BLaER1 (cell line): ENCODE data around the gene MCMBP.
"Not testable (repeated sequence)": the region's sequence is repeated elsewhere in the genome, so short reads cannot be mapped to it uniquely, and the experiment has no call there.

ENCODE experiments used
- H3K27ac ChIP-seq: shearing (Covaris generic); formaldehyde crosslinking; 2 replicates; pipeline ENCODE4 v1.8.1; 2022
- H3K27me3 ChIP-seq: shearing (Covaris generic); formaldehyde crosslinking; 2 replicates; pipeline ENCODE4 v1.8.1; 2022
- H3K36me3 ChIP-seq: shearing (Covaris generic); formaldehyde crosslinking; 2 replicates; pipeline ENCODE4 v1.8.1; 2022
- H3K4me1 ChIP-seq: shearing (Covaris generic); formaldehyde crosslinking; 2 replicates; pipeline ENCODE4 v1.8.1; 2022
- H3K4me2 ChIP-seq: shearing (Covaris generic); formaldehyde crosslinking; 2 replicates; pipeline ENCODE4 v1.8.1; 2022
- H3K4me3 ChIP-seq: shearing (Covaris generic); formaldehyde crosslinking; 2 replicates; pipeline ENCODE4 v1.8.1; 2022
- H3K9ac ChIP-seq: shearing (Covaris generic); formaldehyde crosslinking; 2 replicates; pipeline ENCODE4 v1.8.1; 2022
- H3K9me3 ChIP-seq: shearing (Covaris generic); formaldehyde crosslinking; 2 replicates; pipeline ENCODE4 v1.8.1; 2022
- H4K20me1 ChIP-seq: shearing (Covaris generic); formaldehyde crosslinking; 2 replicates; pipeline ENCODE4 v1.8.1; 2022
- Cebpa-rat ChIP-seq: shearing (Covaris generic); IDR thresholded peaks from 2 replicates; pipeline ENCODE4 v1.8.1; 2022

The MCMBP gene

DNA sequence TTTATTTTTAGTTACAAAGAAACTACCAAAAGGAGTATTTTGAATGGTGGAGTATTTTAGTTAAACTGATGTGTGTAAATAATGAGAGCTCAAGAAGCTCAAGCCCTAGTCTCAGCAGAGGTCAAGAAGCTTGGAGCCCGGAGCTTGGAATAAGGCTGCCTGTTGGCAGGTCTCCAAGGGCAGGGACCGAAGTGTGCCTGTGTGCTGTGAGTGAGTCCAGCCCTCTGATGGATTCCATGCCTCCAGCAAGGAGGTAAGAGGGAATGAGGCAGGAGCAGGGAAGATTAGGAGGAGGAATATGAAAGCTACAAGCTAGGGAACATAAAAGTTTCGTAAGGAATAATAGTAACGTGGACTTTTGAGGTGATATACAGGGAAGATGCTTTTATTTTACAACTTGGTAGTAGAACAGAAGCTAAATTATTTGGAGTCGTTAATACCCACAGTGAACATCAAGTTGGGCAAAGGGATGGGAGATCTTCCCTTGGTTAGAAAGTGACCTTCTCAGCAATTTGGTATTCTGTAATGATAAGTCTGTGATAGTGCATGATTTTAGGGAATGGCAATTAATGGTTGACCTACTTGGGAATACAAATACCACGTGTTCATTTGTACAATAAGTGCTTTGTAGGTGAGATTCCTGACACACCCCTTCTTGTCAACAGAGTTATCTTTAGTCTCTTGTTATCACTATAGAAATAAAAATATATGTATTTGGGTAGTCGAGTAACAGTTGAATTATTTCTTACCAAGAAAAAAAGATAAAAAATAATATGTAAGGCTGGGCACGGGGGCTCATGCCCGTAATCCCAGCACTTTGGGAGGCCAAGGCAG, 24.5 kb upstream of the MCMBP start:
- H3K9me3 ChIP-seq = no peaks in the 10 kb centered on the region
- H3K4me1 ChIP-seq = peaks cover 16% of the 10 kb centered on the region
- no peak overlapping the region for H3K4me3 ChIP-seq
- peaks cover 81% of the 10 kb centered on the region for H4K20me1 ChIP-seq
- no peak overlapping the region for H3K9ac ChIP-seq
- TF ChIP-seq Cebpa-rat = no peak
- H3K27me3 ChIP-seq = no peaks in the 10 kb centered on the region
- H3K4me2 ChIP-seq = no peak overlapping the region
- H3K27ac ChIP-seq = no peak overlapping the region
- peaks cover 45% of the 10 kb centered on the region for H3K36me3 ChIP-seq

GRCh38 chr10:119896061-119896655, 23.5 kb upstream of the MCMBP start:
- H3K9ac ChIP-seq = no peak overlapping the region
- H4K20me1 ChIP-seq = peaks cover 72% of the 10 kb centered on the region
- no peak overlapping the region for H3K4me3 ChIP-seq
- 0 out of 2 replicates have a peak overlapping the region, but pooled peaks have one; percentile 1 for H3K4me2 ChIP-seq
- no peak for TF ChIP-seq Cebpa-rat
- H3K4me1 ChIP-seq = peaks cover 26% of the 10 kb centered on the region
- H3K27ac ChIP-seq = no peak overlapping the region
- no peaks in the 10 kb centered on the region for H3K27me3 ChIP-seq
- H3K36me3 ChIP-seq = peaks cover 38% of the 10 kb centered on the region
- no peaks in the 10 kb centered on the region for H3K9me3 ChIP-seq

DNA sequence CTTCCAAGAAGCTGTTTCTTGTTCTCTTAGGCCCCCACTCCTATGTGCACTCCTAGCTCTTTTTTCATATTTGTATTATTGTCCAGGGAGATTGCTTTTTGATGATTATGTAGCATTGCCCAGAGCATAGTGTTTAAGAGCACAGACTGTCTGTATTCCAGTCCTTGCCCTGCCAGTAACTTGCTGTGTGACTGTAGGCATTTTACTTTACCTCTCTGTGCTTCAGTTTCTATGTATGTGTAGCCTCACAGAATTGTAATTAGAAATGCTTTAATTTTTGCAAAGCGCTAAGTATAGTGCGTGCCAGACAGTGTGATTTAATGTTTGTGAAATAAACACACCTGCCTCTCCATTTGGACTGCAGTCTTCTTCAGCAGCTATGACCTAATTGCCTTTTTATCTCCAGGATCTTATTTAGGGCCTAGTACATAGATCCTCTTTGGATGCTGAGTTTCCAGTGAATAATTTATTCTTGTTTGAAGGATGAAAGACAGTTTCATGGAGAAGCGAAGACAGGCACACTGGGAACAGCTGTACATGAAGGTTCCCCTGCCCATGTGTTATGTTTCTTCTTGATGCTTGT, 21.3 kb upstream of the MCMBP start:
- Histone ChIP-seq H3K36me3 (peaks cover 25% of the 10 kb centered on the region), H3K4me2 (peak overlapping the region; percentile 99), H3K9ac (no peak overlapping the region), H4K20me1 (peaks cover 55% of the 10 kb centered on the region), H3K9me3 (peaks cover 8% of the 10 kb centered on the region), H3K27ac (no peak overlapping the region), H3K4me1 (peaks cover 29% of the 10 kb centered on the region), H3K27me3 (no peaks in the 10 kb centered on the region), H3K4me3 (peak overlapping the region; percentile 91)
- no peak for TF ChIP-seq Cebpa-rat

- Histone ChIP-seq H4K20me1 (peaks cover 47% of the 10 kb centered on the region), H3K4me3 (peak overlapping the region; percentile 91), H3K4me1 (peaks cover 29% of the 10 kb centered on the region), H3K9ac (peak overlapping the region; percentile 93), H3K9me3 (peaks cover 8% of the 10 kb centered on the region), H3K36me3 (peaks cover 17% of the 10 kb centered on the region), H3K27me3 (no peaks in the 10 kb centered on the region), H3K4me2 (peak overlapping the region; percentile 99), H3K27ac (peak overlapping the region; percentile 90)
- TF ChIP-seq Cebpa-rat = no peak
Measured at GRCh38 chr10:119893074-119893473, 20.4 kb upstream of the MCMBP start.

DNA sequence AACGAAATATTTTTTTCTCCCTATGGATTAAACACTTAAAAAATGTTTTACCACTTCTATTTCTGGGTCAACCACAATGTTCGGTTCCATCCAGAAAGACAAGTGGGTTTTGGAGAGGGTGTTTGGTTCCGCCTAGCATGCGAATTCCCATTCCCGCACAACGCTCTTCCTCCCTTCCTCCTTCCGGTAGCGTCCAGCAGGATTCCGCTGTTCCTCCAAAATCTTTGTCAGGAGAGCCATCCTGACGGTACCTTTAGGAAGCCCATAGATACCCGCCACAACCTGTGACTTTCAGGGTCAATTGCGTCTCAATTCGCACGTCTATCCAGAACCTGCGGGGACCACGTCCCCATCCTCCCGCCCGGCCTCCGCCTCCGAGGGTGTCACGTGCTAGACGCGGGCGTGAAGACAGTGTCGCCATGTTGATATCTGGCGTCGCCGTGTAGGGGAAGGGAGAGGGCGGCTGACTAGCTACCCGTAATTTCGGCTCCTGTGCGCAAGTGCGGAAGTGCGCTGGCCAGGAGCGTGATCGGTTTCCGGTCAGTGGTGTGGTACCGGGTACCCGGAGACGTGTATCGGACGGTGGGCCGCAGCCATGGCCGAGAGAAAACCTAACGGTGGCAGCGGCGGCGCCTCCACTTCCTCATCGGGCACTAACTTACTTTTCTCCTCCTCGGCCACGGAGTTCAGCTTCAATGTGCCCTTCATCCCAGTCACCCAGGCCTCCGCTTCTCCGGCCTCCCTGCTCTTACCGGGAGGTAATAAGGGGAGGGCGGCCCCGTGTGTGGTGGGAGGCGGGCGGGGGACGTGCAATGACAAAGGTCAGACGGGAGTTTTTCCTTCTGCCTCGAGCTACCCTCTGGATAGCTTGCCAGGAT, 19.8 kb upstream of the MCMBP start, which contains the start of gene SEC23IP:
Gene SEC23IP (plus strand): TSS at position 543 of the 878 bp plus-strand sequence. CDS start 53 bp downstream, at position 596.
- Histone ChIP-seq H3K4me2 (peak within 1 kb of the TSS; percentile 99), H3K27ac (peak within 1 kb of the TSS; percentile 90), H4K20me1 (peaks cover 42% of the 10 kb centered on the region), H3K4me3 (peak within 1 kb of the TSS; percentile 91), H3K36me3 (peaks cover 16% of the 10 kb centered on the region), H3K27me3 (no peaks in the 10 kb centered on the region), H3K4me1 (peaks cover 29% of the 10 kb centered on the region), H3K9me3 (peaks cover 8% of the 10 kb centered on the region), H3K9ac (peak within 1 kb of the TSS; percentile 93)
- no peak for TF ChIP-seq Cebpa-rat

DNA sequence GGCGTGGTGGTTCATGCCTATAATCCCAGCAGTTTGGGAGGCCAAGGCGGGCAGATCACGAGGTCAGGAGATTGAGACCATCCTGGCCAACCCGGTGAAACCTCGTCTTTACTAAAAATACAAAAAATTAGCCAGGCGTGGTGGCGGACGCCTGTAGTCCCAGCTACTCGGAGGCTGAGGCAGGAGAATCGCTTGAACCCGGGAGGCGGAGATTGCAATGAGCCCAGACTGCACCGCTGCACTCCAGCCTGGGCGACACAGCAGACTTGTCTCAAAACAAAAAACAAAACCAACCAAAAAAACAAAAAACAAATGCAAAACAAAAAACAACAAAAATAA, 19.2 kb upstream of the MCMBP start:
- H3K4me1 ChIP-seq = peaks cover 29% of the 10 kb centered on the region
- H3K4me3 ChIP-seq = peak overlapping the region; percentile 91
- peak overlapping the region; percentile 99 for H3K4me2 ChIP-seq
- peaks cover 35% of the 10 kb centered on the region for H4K20me1 ChIP-seq
- H3K27me3 ChIP-seq, H3K9me3 ChIP-seq: not testable (repeated sequence)
- peak overlapping the region; percentile 90 for H3K27ac ChIP-seq
- H3K9ac ChIP-seq = peak overlapping the region; percentile 93
- peaks cover 16% of the 10 kb centered on the region for H3K36me3 ChIP-seq

DNA sequence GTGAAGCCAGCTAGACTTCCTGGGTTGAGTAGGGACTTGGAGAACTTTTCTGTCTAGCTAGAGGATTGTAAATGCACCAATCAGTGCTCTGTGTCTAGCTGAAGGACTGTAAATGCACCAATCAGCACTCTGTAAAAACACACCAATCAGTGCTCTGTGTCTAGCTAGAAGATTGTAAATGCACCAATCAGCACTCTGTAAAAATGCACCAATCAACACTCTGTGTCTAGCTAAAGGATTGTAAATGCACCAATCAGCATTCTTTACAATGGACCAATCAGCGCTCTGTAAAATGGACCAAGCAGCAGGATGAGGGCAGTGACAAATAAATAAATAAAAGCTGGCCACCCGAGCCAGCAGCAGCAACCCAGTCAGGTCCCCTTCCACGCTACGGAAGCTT, 17.7 kb upstream of the MCMBP start:
- H3K9ac ChIP-seq, H3K27ac ChIP-seq, H3K9me3 ChIP-seq, H3K4me2 ChIP-seq, H3K27me3 ChIP-seq, H3K4me3 ChIP-seq: not testable (repeated sequence)
- peaks cover 20% of the 10 kb centered on the region; the same call in 1 of the 2 replicates for H4K20me1 ChIP-seq
- peaks cover 10% of the 10 kb centered on the region for H3K36me3 ChIP-seq
- peaks cover 29% of the 10 kb centered on the region for H3K4me1 ChIP-seq

- H4K20me1 ChIP-seq, H3K4me2 ChIP-seq, H3K9me3 ChIP-seq, H3K36me3 ChIP-seq, H3K27me3 ChIP-seq, H3K4me3 ChIP-seq, H3K27ac ChIP-seq, H3K9ac ChIP-seq: not testable (repeated sequence)
- H3K4me1 ChIP-seq = peaks cover 24% of the 10 kb centered on the region
Measured at GRCh38 chr10:119889201-119889600, 16.6 kb upstream of the MCMBP start.

DNA sequence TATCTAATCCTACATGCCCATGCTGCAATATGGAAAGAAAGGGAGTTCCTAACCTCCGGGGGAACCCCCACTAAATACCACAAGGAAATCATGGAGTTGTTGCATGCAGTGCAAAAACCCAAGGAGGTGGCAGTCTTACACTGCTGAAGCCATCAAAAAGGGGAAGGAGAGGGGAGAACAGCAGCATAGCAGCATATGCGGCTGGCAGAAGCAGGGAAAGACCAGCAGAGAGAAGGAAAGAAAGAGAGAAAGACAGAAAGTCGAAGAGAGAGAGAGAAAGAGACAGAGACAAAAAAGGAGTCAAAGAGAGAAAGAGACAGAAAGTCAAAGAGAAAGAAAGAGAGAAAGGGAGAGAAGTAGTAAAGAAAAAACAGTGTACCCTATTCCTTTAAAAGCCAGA, 16.1 kb upstream of the MCMBP start:
- H3K9ac ChIP-seq, H3K36me3 ChIP-seq, H4K20me1 ChIP-seq, H3K27me3 ChIP-seq, H3K4me3 ChIP-seq, H3K9me3 ChIP-seq, H3K4me2 ChIP-seq, H3K27ac ChIP-seq: not testable (repeated sequence)
- peaks cover 19% of the 10 kb centered on the region for H3K4me1 ChIP-seq

DNA sequence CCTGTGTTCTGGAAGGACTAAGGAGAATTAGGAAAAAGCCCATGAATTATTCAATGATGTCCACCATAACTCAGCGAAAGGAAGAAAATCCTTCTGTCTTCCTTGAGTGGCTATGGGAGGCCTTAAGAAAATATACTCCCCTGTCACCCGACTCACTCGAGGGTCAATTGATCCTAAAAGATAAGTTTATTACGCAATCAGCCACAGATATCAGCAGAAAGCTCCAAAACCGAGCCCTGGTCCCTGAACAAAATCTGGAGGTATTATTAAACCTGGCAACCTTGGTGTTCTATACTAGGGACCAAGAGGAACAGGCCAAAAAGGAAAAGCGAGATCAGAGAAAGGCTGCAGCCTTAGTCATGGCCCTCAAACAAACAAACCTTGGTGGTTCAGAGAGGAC, 13.4 kb upstream of the MCMBP start:
- H3K4me2 ChIP-seq, H3K36me3 ChIP-seq, H4K20me1 ChIP-seq, H3K27ac ChIP-seq, H3K4me1 ChIP-seq, H3K4me3 ChIP-seq, H3K27me3 ChIP-seq, H3K9ac ChIP-seq: not testable (repeated sequence)
- H3K9me3 ChIP-seq = peaks cover 14% of the 10 kb centered on the region
- peak; percentile 88 for TF ChIP-seq Cebpa-rat

GRCh38 chr10:119883901-119884611, 11.4 kb upstream of the MCMBP start:
- not testable (repeated sequence) for H3K9ac ChIP-seq, H3K9me3 ChIP-seq, H4K20me1 ChIP-seq, H3K27me3 ChIP-seq, H3K4me1 ChIP-seq, H3K4me2 ChIP-seq, H3K36me3 ChIP-seq, H3K4me3 ChIP-seq, H3K27ac ChIP-seq
